Tibial artery (tissue), 4 donors: ENCODE data around the gene TXNDC15.
"Not testable (repeated sequence)": the region's sequence is repeated elsewhere in the genome, so short reads cannot be mapped to it uniquely, and the experiment has no call there.

Experiments used
- DNase-seq, 2 donors: peaks; one replicate each; pipeline ENCODE4 v3.0.0-alpha.2; 2019
- H3K27ac ChIP-seq, 2 donors: fragments of 200-600 bp; sonication (generic) in 1 of 2; 1 replicate in 1 of 2; 2 replicates in 1 of 2; pipeline ENCODE4 v1.5.1; 2018 to 2019; ENCODE audit warnings: mild to moderate bottlenecking in 1 of 2
- H3K27me3 ChIP-seq, 2 donors: fragments of 200-600 bp; sonication (generic) in 1 of 2; one replicate each; pipeline versions ENCODE4 v1.5.1 to v1.6.0; 2016 to 2019
- H3K36me3 ChIP-seq, 3 donors: fragments of 200-600 bp; sonication (generic) in 2 of 3; one replicate each; pipeline ENCODE4 v1.5.1; 2016 to 2019; ENCODE audit warnings: mild to moderate bottlenecking in 2 of 3
- H3K4me1 ChIP-seq, 4 donors: fragments of 200-600 bp; sonication (generic) in 2 of 4; 1 replicate in 3 of 4; 2 replicates in 1 of 4; pipeline ENCODE4 v1.5.1; 2016 to 2019
- H3K4me3 ChIP-seq, 2 donors: fragments of 200-600 bp; sonication (generic) in 1 of 2; 1 replicate in 1 of 2; 2 replicates in 1 of 2; pipeline ENCODE4 v1.5.1; 2018 to 2019; ENCODE audit warnings: mild to moderate bottlenecking in 2 of 2
- H3K9me3 ChIP-seq, 3 donors: fragments of 200-600 bp; sonication (generic) in 1 of 3; one replicate each; pipeline ENCODE4 v1.5.1; 2016 to 2019
- intact Hi-C: fragments of 100-400 bp; cut with DNase I; formaldehyde crosslinking; loops from one replicate; pipeline ENCODE4 v1.15.0; 2023; ENCODE audit warnings: low total_unique reads
- TF ChIP-seq, protein P1 (sequence below), 2 experiments: fragments of 200-600 bp in 1 of 2; fragments of 450-650 bp in 1 of 2; IDR thresholded peaks; one replicate each; pipeline ENCODE4 v1.5.1; 2017 to 2019; ENCODE audit warnings: antibody characterized with exemption in 2 of 2, mild to moderate bottlenecking in 1 of 2, moderate library complexity in 1 of 2

Gene TXNDC15

DNA sequence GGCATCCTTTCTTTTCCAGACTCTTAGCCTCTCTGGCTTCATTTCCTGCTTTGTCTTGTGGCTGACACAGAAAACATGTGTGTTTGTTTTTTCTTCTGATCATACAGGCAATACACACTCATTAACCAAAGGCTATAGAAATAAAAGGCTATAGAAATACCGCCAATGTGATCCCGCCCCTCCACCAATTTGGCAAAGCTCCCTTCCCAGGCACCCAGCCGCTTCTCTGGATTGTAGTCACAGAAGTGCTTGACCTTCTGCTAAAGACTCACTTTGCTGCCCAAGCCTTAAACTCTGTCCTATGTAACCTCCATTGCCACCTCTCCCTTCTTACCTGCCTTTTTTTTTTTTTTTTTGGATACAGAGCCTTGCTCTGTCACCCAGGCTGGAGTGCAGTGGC is 5.3 kb downstream of the TXNDC15 start:
- DNase-seq: no peak
- Histone ChIP-seq H3K36me3 (peaks cover 0 to 6% (median 0%) of the 10 kb centered on the region in 3 donors), H3K27ac (no peak overlapping the region), H3K4me3 (no peak overlapping the region), H3K9me3 (no peaks in the 10 kb centered on the region), H3K4me1 (peaks cover 0 to 20% (median 14%) of the 10 kb centered on the region in 4 donors), H3K27me3 (no peaks in the 10 kb centered on the region)
- TF ChIP-seq, protein P1, sequence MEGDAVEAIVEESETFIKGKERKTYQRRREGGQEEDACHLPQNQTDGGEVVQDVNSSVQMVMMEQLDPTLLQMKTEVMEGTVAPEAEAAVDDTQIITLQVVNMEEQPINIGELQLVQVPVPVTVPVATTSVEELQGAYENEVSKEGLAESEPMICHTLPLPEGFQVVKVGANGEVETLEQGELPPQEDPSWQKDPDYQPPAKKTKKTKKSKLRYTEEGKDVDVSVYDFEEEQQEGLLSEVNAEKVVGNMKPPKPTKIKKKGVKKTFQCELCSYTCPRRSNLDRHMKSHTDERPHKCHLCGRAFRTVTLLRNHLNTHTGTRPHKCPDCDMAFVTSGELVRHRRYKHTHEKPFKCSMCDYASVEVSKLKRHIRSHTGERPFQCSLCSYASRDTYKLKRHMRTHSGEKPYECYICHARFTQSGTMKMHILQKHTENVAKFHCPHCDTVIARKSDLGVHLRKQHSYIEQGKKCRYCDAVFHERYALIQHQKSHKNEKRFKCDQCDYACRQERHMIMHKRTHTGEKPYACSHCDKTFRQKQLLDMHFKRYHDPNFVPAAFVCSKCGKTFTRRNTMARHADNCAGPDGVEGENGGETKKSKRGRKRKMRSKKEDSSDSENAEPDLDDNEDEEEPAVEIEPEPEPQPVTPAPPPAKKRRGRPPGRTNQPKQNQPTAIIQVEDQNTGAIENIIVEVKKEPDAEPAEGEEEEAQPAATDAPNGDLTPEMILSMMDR (IDR thresholded peaks at IDR 0.05): no peak
- intact Hi-C loops: no loop called here

DNA sequence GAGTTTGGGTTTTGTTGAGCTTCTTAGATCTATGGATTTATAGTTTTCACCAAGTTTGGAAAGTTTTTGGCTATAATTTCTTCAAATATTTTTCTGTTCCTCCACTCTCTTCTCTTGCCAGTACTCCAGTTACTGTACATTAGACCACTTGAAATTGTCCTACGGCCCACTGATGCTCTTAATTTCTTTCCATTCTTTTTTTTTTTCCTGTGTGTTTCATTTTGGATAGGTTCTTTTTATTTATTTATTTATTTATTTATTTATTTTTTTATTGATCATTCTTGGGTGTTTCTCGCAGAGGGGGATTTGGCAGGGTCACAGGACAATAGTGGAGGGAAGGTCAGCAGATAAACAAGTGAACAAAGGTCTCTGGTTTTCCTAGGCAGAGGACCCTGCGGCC is 6.8 kb downstream of the TXNDC15 start:
- DNase-seq, H3K27me3 ChIP-seq, H3K9me3 ChIP-seq, H3K27ac ChIP-seq, H3K4me3 ChIP-seq, H3K36me3 ChIP-seq, intact Hi-C loops: not testable (repeated sequence)
- peaks cover 0 to 16% (median 8%) of the 10 kb centered on the region in 4 donors for H3K4me1 ChIP-seq

DNA sequence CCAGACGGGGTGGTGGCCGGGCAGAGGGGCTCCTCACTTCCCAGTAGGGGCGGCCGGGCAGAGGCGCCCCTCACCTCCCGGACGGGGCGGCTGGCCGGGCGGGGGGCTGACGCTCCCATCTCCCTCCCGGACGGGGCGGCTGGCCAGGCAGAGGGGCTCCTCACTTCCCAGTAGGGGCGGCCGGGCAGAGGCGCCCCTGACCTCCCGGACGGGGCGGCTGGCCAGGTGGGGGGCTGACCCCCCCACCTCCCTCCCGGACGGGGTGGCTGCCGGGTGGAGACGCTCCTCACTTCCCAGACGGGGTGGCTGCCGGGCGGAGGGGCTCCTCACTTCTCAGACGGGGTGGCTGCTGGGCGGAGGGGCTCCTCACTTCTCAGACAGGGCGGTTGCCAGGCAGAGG is 7.5 kb downstream of the TXNDC15 start:
- H3K36me3 ChIP-seq: peaks cover 0 to 12% (median 0%) of the 10 kb centered on the region in 3 donors
- DNase-seq, H3K27ac ChIP-seq, intact Hi-C loops, H3K4me1 ChIP-seq, H3K4me3 ChIP-seq, H3K9me3 ChIP-seq, H3K27me3 ChIP-seq: not testable (repeated sequence)

DNA sequence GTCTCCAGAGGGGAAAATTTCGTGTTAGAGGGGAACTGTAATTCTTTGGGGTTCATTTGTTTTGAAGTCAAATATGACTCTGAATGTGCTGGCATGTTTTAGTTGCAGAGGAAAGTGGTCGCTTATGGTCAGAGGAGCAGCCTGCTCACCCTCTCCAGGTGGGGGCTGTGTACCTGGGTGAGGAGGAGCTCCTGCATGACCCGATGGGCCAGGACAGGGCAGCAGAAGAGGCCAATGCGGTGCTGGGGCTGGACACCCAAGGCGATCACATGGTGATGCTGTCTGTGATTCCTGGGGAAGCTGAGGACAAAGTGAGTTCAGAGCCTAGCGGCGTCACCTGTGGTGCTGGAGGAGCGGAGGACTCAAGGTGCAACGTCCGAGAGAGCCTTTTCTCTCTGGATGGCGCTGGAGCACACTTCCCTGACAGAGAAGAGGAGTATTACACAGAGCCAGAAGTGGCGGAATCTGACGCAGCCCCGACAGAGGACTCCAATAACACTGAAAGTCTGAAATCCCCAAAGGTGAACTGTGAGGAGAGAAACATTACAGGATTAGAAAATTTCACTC is 13.5 kb downstream of the TXNDC15 start:
- no peak overlapping the region for H3K4me3 ChIP-seq
- H3K9me3 ChIP-seq: no peaks in the 10 kb centered on the region
- no peak for DNase-seq
- H3K36me3 ChIP-seq: peaks cover 5 to 50% (median 18%) of the 10 kb centered on the region in 3 donors
- H3K4me1 ChIP-seq: peaks cover 0 to 7% (median 2%) of the 10 kb centered on the region in 4 donors
- TF ChIP-seq, protein P1 (IDR thresholded peaks at IDR 0.05): no peak
- H3K27me3 ChIP-seq: no peaks in the 10 kb centered on the region
- intact Hi-C loops: no loop called here
- no peak overlapping the region for H3K27ac ChIP-seq

DNA sequence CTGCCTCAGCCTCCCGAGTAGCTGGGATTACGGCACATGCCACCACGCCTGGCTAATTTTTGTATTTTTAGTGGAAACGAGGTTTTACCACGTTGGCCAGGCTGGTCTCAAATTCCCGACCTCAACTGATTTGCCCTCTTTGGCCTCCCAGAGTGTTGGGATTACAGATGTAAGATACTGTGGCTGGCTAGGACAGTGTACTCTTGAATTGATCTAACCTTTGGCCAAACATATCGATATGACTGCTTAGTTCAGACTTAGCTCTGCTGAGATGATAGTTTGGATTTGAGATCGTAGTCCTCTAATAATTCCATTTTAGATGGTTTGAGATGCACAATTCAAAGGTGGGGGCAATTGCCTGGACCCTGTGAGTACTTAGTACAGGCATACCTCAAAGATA is 15.2 kb downstream of the TXNDC15 start:
- Histone ChIP-seq H3K4me3 (no peak overlapping the region), H3K27me3 (no peaks in the 10 kb centered on the region), H3K27ac (no peak overlapping the region), H3K36me3 (peaks cover 5 to 58% (median 25%) of the 10 kb centered on the region in 3 donors), H3K4me1 (peaks cover 0 to 7% (median 2%) of the 10 kb centered on the region in 4 donors), H3K9me3 (no peaks in the 10 kb centered on the region)
- intact Hi-C loops: no loop called here
- no peak for DNase-seq
- TF ChIP-seq, protein P1 (IDR thresholded peaks at IDR 0.05): no peak

DNA sequence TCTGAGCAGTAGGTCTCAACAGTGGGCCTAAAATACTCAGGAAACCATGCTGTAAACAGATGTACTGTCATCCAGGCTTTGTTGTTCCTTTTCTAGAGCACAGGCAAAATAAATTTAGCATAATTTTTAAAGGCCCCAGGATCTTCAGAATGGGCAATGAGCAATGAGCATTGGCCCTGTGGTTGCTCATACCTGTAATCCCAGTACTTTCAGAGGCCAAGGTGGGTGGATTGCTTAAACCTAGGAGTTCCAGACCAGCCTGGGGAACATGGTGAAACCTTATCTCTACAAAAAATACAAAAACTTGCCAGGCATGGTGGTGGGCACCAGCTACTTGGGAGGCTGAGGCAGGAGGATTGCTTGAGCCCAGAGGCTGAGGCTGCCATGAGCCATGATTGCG is 17.3 kb downstream of the TXNDC15 start:
- Histone ChIP-seq H3K27me3 (no peaks in the 10 kb centered on the region), H3K4me3 (no peak overlapping the region), H3K27ac (no peak overlapping the region), H3K4me1 (peaks cover 0 to 1% (median 0%) of the 10 kb centered on the region in 4 donors), H3K36me3 (peaks cover 5 to 75% (median 37%) of the 10 kb centered on the region in 3 donors), H3K9me3 (no peaks in the 10 kb centered on the region)
- TF ChIP-seq, protein P1 (IDR thresholded peaks at IDR 0.05): no peak
- intact Hi-C loops: no loop called here
- no peak for DNase-seq

DNA sequence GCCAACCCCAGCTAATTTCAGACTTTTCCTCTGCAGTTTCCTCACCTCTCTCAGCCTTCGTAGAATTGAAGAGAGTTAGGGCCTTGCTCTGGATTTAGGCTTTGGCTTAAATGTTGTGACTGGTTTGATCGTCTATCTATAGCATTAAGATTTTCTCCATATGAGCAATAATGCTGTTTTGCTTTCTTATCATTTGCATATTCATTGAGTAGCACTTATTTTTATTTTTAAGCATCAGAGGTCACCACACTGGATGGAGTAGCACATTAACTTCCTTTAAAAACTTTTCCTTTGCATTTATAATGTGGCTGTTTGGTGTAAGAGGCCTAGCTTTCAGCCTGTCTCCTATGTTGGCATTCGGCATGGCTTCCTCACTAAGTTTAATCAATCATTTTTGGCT is 18.1 kb downstream of the TXNDC15 start:
- TF ChIP-seq, protein P1 (IDR thresholded peaks at IDR 0.05): no peak
- H3K27ac ChIP-seq: no peak overlapping the region
- no peak overlapping the region for H3K4me3 ChIP-seq
- intact Hi-C loops: no loop called here
- peaks cover 5 to 82% (median 45%) of the 10 kb centered on the region in 3 donors for H3K36me3 ChIP-seq
- no peaks in the 10 kb centered on the region for H3K4me1 ChIP-seq
- no peak for DNase-seq
- H3K27me3 ChIP-seq: no peaks in the 10 kb centered on the region
- H3K9me3 ChIP-seq: no peaks in the 10 kb centered on the region
